ENCODE measurements around the gene DUSP16. TPM values are rescaled to one million over a fixed set of nuclear protein-coding genes. Genes with fewer than 3 reads are reported as not detected.

The DUSP16 gene
- total and polyA plus RNA-seq, 2 of the 8 experiments (the other 6 are each of a cell fraction or from before 2014, with no cell fraction given) = 31.6 to 55.9 TPM

DNA sequence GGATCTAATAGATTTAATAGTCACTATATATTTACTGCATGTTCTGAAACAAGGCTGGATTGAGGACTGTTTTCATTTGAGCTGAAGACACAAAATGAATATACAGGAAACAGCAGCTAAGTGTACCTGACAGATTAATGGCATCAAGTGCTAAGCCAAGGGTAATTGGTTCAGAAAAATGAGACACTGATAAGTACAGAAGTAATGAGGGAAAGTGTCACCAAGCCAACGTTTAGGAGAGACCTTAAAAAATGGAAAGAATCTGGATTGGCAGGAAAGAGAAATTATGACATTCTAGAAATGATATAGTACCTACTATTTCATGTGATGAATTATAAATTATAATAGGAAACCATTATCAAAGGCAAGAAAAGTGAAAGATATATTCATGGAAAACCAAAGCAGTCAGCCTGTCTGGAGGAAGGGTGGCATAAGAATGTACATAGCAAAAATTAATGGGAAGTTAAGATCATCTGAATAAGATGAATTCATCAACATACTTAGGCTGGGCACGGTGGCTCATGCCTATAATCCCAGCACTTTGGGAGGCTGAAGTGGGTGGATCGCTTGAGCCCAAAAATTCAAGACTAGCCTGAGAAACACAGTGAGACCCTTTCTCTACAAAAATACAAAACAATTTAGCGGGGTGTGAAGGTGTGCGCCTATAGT is 21.0 kb upstream of the DUSP16 start:
- 85% methylated on average over 5 of the region's 5 CpGs; no CpG with 5 or more reads in 1 of the 2 experiments for WGBS, 2 experiments (ENCODE audit: extremely low coverage in 1 of 2, insufficient coverage in 1 of 2, insufficient read length in 1 of 2, insufficient replicate concordance in 2 of 2, low coverage in 1 of 2, low lambda C conversion rate in 2 of 2, missing lambda C conversion rate in 1 of 2)
- no peak overlapping the region for H3K4ac ChIP-seq (replicated peaks; ENCODE audit: insufficient read length, low read depth, low read length)
- TF ChIP-seq HDAC2 (IDR thresholded peaks at IDR 0.05; ENCODE audit: borderline replicate concordance in 1 of 2, low read depth in 2 of 2, low read length in 2 of 2) (no peak), POLR2A (IDR thresholded peaks at IDR 0.05; ENCODE audit: control extremely low read depth in 1 of 2, low read depth in 2 of 2, low read length in 2 of 2) (no peak), SUZ12 (IDR thresholded peaks at IDR 0.05; ENCODE audit: low read length) (no peak), EGR1 (IDR thresholded peaks at IDR 0.05; ENCODE audit: borderline replicate concordance, low read depth, low read length) (no peak), KDM5A (IDR thresholded peaks at IDR 0.05; ENCODE audit: low read length) (no peak)

More for the DNA sequence above, 21.0 kb upstream of the DUSP16 start:
- H3K4me2 ChIP-seq (ENCODE audit: insufficient read depth in 1 of 2, low read depth in 2 of 2, low read length in 2 of 2) = no peak overlapping the region
- ChIA-PET CTCF (ENCODE audit: partially characterized antibody) (no interaction called here), POLR2A (ENCODE audit: partially characterized antibody) (no interaction called here)
- no peaks in the 10 kb centered on the region for H3K23me2 ChIP-seq (ENCODE audit: low read depth, low read length)
- no peak overlapping the region for H3K23ac ChIP-seq (ENCODE audit: insufficient read length)
- H2BK15ac ChIP-seq (ENCODE audit: low read length) = no peak overlapping the region
- H3K36me3 ChIP-seq (ENCODE audit: control insufficient read depth in 2 of 4, insufficient read depth in 4 of 4, low read length in 3 of 4) = no peaks in the 10 kb centered on the region
- no peaks in the 10 kb centered on the region for H3K9me3 ChIP-seq (ENCODE audit: insufficient read depth in 2 of 2, low read depth in 1 of 2, low read length in 1 of 2)
- DNase-seq (ENCODE audit: low read depth in 1 of 2, low spot score in 2 of 2) (no peak), FAIRE-seq (no peak)
- H4K8ac ChIP-seq (ENCODE audit: extremely low read depth, insufficient read depth, low read length) = no peak overlapping the region
- no peak overlapping the region for H2BK120ac ChIP-seq (replicated peaks; ENCODE audit: low read depth, low read length)
- no peak overlapping the region for H3K4me3 ChIP-seq (ENCODE audit: extremely low read depth in 1 of 4, insufficient read depth in 2 of 4, low read depth in 3 of 4, low read length in 4 of 4)
- no peaks in the 10 kb centered on the region for H3K79me2 ChIP-seq (ENCODE audit: control insufficient read depth in 1 of 2, insufficient read depth in 2 of 2, low read length in 2 of 2)
- no peaks in the 10 kb centered on the region; a peak in 1 of 7 replicates for H3K4me1 ChIP-seq (replicated peaks in 1 of 4; ENCODE audit: control insufficient read depth in 3 of 4, insufficient read depth in 4 of 4, low read length in 3 of 4)
- no peak overlapping the region for H4K5ac ChIP-seq (ENCODE audit: insufficient read length, low read depth, low read length)
- no peak overlapping the region for H4K91ac ChIP-seq (replicated peaks; ENCODE audit: insufficient read length, low read length)
- H3K27me3 ChIP-seq (replicated peaks in 1 of 4; ENCODE audit: control insufficient read depth in 3 of 4, extremely low read depth in 1 of 4, insufficient read depth in 3 of 4, low read length in 3 of 4) = no peaks in the 10 kb centered on the region
- H2BK5ac ChIP-seq (ENCODE audit: low read depth, low read length) = no peak overlapping the region
- H3K18ac ChIP-seq (ENCODE audit: extremely low read depth, low read length) = no peak overlapping the region
- no peak overlapping the region for H3K56ac ChIP-seq (replicated peaks; ENCODE audit: insufficient read length, low read depth, low read length)
- H3K79me1 ChIP-seq (ENCODE audit: low read depth, low read length) = no peaks in the 10 kb centered on the region
- no peaks in the 10 kb centered on the region for H4K20me1 ChIP-seq (replicated peaks in 1 of 2; ENCODE audit: control insufficient read depth in 1 of 2, insufficient read depth in 2 of 2, low read length in 2 of 2)
- H2BK12ac ChIP-seq (ENCODE audit: low read depth, low read length) = peak overlapping the region; percentile 75; the same call in 1 of the 2 replicates
- H2AFZ ChIP-seq (ENCODE audit: low read length) = no peak overlapping the region
- H3K14ac ChIP-seq (ENCODE audit: insufficient read length) = no peak overlapping the region
- H2BK20ac ChIP-seq (ENCODE audit: low read length) = no peak overlapping the region
- no peak overlapping the region for H2AK5ac ChIP-seq (ENCODE audit: low read depth, low read length)
- no peak overlapping the region for H3K27ac ChIP-seq (ENCODE audit: low read depth, low read length)
- H3K9ac ChIP-seq (replicated peaks in 1 of 4; ENCODE audit: extremely low read depth in 1 of 4, low read depth in 3 of 4, low read length in 3 of 4) = no peak overlapping the region
